SHP77 treated with DMSO at 0.1 percent for 48 hours (cell line): Measurements from ENCODE around the gene MYH9.
"Not testable (repeated sequence)": the region's sequence is repeated elsewhere in the genome, so short reads cannot be mapped to it uniquely, and the experiment has no call there.

Source experiments
- DNase-seq: peaks from one replicate; lab custom pipeline; 2025; lab: John Stamatoyannopoulos, UW

The MYH9 gene

GRCh38 chr22:36387959-36388726, at the start of gene MYH9:
Gene MYH9 (minus strand): TSS chr22:36387967. CDS start chr22:36349236, 38,731 bp downstream.
- peak; percentile 94 for DNase-seq

DNA sequence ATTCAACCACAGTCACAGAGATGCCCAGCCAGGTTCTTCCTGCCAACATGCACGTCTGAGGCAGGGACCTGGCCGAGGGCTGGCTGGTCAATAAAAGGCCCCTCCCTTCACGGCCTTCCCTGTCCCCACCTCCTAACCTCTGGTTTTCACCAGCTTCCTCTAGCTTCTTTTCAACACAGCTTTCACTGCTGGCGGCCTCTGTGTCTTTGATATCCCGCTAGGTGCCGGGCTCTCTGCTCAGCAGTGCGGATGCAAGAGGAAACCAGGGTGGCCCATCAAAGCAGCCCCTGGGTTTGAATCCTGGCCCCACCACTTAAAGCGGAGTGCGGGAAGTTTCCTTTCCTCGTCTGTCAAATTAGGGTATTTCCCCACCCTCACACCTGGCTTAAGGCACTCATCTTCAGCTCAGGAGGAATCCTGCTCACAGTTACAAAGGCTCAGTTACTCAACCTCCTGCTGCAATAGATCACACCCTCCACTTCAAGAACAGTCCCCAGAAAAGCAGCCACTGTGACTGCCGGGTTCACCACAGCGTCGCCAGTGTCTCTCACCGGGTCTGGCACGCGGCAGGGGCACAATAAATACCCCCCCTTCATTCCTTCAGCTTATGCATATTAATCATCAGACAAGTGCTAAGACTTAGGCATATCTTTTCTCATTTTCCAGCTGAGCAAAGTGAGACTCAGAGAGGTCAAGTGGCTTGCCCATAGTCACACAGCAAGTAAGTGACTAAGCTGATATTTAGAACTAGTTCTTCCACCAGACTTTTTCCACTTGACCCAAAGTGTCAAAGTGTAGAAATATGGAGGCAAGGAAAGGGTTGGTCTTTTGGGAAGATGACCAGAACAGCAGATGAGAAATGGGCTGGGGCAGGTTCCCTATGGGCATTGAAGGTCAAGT, 48.0 kb upstream of the MYH9 start:
- DNase-seq, result peak; percentile 62

- peak; percentile 82 for DNase-seq
Observed at GRCh38 chr22:36433318-36434231, 45.8 kb upstream of the MYH9 start.

- no peak for DNase-seq
Observed at GRCh38 chr22:36432592-36433317, 45.0 kb upstream of the MYH9 start.

DNA sequence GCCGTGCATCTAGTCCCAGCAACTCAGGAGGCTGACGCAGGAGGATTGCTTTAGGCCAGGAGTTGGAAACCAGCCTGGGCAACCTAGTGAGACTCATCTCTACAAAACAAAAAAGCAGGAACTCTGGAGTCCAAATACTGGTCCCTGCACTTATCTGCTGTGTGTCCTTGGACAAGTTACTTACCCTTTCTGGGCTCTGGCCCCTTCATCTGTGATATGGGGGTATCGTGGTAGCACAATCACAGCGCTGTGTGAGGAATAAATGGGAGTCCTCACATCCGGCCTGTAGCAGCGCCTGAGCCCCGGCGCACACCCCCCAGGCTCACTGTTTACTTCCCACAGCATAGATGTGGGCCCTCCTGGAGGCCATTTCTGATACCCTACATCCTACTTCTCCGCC, 44.2 kb upstream of the MYH9 start:
- DNase-seq, result no peak

GRCh38 chr22:36430863-36431262, 43.1 kb upstream of the MYH9 start:
- peak; percentile 40 for DNase-seq

- not testable (repeated sequence) for DNase-seq
Observed at GRCh38 chr22:36427952-36428351, 40.2 kb upstream of the MYH9 start.

DNA sequence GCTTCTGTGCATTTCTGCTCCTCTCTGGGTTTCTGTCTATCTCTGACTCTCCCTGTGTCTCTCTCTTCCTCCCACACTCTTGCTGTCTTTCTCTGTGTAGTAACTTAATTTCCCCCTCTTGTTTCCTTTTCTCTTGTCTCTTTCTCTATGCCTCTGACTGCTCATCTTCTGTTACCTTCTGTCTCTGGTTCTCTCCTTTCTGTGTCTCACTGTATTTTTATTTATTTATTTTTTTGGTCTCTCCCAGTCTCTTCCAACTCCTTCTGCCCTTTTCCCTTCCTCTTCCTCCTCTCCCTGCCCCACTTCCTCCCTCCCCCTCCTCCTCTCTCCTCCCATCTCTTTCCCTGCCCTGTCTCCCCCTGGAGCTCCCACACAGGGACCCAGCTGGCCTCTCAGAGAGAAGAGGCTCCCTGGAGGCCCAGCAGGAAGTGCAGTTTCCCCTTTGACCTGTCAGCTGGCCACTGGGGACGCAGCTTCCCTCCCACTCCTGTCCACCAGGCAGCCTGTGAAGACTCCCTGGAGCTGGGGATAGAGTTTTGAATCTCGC, 38.3 kb upstream of the MYH9 start:
- DNase-seq, result no peak

- no peak for DNase-seq
Observed at GRCh38 chr22:36424901-36425579, 37.3 kb upstream of the MYH9 start.

GRCh38 chr22:36424466-36424865, 36.7 kb upstream of the MYH9 start:
- not testable (repeated sequence) for DNase-seq

GRCh38 chr22:36423461-36424404, 36.0 kb upstream of the MYH9 start:
- no peak for DNase-seq

- no peak for DNase-seq
Observed at GRCh38 chr22:36422287-36423014, 34.7 kb upstream of the MYH9 start.

GRCh38 chr22:36419912-36420882, 32.4 kb upstream of the MYH9 start:
- no peak for DNase-seq

GRCh38 chr22:36419177-36419911, 31.6 kb upstream of the MYH9 start:
- DNase-seq, result no peak

GRCh38 chr22:36417281-36417686, 29.5 kb upstream of the MYH9 start:
- DNase-seq, result no peak

- no peak for DNase-seq
Observed at GRCh38 chr22:36415415-36416168, 27.8 kb upstream of the MYH9 start.
